GM21423 (cell line): Measurements from ENCODE around the gene IL22RA1.

ENCODE experiments used
- ATAC-seq: cut with Tn5 transposase; IDR thresholded peaks from one replicate; pipeline ENCODE4 v1.9.1; 2021; ENCODE audit warnings: mild to moderate bottlenecking, moderate library complexity; ENCODE audit not compliant: unreplicated experiment

IL22RA1 gene

DNA sequence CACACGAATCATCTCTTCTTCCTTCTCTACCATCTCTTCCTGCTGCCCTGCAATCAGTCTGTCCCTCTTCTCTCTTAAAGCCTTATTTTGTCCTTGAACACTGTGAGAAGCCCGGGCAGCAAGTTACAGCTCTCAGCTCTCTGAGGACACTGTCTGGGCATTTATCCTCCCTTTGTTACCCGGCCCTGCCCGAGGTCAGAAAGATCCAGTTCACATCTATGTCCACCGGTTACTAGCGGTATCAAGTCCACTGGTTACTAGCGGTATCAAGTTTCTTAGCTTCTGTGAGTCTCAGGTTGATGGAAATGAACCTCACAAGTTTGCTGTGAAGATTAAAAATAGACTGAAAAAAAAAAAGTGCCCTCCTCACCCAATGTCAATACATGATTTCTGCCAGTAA is 25.3 kb upstream of the IL22RA1 start:
- ATAC-seq: no peak

DNA sequence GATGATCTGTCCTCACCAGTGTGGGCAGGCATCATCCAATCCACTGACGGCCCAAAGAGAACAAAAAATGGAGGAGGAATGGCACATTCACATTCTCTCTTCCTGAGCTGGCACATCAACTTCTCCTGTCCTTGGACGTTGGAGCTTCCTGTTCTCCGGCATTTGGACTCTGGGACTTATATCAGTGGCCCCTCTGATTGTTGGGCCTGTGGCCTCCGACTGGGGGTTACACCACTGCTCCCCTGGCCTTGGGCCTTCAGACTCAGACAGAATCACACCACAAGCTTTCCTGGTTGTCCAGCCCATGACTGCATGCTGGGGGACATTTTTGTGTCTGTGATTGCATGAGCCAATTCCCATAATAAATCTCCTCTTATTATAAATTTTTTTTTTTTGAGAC is 24.1 kb upstream of the IL22RA1 start:
- no peak for ATAC-seq

DNA sequence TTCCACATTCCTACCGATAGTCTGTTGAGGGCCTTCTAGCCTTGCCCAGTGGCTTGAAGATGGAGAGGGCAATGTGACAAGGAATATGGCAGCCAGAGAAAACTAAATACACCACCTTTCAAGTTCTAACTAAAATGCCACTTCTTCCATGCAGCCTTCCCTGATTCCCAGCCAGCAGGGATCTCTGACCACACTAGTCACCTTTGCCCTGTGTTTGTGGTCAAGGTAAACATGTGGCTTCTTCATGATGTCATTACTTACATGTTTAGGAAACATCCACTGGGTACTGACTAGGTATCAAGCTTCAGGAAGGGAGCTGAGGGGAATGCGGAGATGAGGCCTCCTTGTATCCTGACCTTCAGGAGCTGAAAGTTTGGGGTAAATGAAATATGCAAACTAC is 22.6 kb upstream of the IL22RA1 start:
- no peak for ATAC-seq

DNA sequence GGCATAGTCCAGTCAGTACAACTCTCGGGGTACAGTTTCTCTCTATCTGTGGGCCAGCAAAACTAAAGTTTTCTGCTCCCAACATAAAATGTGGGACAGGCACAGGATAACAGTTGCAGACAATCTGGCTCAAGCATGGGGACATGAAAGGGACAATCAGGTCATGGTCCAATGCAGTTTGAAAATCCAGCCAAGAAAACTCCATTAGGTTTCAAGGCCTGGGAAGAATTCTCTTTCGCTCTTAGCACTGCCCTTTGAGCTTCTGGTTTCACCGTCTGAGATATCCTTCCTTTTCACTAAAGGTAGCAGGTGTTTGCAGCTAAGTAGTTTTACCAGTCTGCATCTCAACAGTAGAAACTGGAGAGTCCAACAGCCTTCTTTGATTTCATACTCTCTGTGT is 21.1 kb upstream of the IL22RA1 start:
- no peak for ATAC-seq

DNA sequence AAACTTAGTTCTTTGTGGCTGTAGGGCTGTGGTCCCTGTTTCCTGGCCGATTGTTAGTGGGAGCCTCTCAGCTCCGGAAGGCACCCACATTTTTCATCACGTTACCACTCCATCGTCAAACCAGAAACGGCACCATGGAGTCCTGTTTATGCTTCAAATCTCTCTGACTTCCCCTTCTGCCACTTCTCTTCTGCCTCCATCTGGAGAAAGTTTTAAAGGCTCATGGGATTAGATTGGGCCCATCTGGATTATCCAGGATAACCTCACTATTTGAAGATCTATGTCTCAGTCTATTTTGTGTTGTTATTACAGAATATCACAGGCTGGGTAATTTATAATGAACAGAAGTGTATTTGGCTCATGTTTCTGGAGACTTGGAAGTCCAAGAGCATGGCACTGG is 19.3 kb upstream of the IL22RA1 start:
- no peak for ATAC-seq

DNA sequence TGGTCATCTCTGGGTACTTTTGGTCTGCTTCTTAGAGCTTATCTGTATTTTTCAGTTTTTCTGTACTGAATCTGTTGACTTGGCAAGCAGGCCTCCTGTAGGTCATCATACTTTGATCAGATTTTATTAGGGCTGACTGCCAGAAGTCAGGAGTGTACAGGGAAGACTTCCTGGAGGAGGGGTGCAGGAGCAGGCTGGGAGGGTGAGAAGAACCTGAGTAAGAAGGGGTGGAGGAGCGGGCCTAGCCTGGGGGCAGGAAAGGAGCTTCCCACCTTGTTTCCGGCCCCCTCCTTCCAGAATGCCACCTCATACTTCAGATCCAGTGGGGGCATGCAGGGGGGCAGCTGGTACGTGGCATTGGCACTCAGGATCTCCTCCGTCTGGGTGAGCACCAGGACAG is 18.3 kb upstream of the IL22RA1 start:
- ATAC-seq: no peak

DNA sequence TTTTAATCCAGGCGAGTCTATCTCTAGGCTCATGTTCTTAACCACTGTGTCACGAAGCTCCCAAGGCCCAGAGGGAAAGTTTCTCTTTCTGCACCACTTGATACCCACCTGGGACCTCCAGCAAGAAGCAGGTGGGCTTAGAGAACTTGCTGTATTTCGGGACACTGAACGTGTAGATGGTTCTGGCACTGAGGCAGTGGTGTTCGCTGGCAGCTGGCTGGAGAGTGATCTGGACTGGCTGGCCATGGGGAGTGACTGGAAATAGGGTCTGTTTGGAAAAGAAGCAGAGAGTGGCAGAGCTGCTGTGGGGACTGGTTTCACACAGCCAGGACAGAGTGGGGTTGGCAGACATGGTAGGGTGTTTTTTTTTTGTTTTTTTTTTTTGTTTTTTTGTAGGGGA is 16.4 kb upstream of the IL22RA1 start:
- ATAC-seq: no peak

DNA sequence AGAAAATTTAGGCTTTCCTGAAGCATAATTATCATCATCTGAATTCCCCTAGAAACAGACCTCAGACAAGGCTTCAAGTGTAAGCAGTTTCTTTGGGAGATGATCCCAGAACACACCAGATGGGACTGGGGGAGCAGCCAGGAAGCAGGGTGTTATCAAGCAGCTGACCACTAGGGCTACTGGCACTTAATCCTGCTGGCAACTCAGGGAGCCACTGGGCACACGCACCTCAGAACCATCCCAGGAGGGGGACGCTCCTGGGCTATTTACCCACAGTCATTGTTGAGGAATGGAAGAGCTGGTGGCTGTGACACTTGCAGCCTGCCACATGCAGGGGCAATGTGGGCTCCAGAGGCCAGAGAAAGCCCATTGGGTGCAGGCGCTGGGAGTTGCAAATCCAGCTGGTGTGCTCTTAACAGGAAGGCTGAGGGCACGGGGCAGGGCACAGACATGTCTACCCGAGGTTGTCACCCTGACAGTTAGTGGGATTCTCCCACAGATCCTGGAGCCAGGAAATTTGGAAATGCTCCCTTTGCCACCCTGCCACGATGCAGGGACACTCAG is 15.1 kb upstream of the IL22RA1 start:
- no peak for ATAC-seq

DNA sequence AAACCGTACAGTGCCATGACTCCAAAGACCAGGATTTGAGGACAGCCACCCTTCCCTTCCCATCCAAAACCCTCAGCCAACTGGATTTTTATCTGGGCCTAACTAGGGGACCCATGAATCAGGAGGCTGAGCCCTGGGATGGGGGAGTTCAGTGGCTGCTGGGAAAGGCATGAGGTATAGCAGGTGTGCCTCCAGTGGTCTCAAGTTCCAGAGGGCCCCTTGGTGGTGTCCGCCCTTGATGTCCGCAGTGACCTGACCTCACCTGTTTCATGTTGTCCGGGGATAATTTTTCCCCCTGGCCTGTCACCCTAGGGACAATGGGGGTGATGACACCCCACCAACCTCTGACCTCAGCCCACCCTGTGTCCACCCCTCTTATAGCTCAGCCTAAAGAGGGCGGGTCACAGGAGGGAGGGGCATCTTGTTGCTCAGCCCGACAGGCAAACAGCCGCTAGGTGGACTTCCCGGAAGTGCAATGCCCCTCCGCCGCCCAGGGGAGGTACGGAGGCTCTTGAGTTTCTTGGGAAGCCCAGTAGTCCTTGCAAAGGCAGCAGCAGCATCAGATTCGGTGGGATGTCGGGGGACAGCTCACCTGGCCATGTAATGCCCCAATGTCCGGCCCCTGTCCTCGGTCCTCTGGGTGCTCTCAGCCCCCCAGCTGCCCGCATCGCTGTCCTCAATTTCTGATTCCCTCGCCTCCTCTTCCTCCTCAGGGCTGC is 13.8 kb upstream of the IL22RA1 start:
- ATAC-seq: no peak

DNA sequence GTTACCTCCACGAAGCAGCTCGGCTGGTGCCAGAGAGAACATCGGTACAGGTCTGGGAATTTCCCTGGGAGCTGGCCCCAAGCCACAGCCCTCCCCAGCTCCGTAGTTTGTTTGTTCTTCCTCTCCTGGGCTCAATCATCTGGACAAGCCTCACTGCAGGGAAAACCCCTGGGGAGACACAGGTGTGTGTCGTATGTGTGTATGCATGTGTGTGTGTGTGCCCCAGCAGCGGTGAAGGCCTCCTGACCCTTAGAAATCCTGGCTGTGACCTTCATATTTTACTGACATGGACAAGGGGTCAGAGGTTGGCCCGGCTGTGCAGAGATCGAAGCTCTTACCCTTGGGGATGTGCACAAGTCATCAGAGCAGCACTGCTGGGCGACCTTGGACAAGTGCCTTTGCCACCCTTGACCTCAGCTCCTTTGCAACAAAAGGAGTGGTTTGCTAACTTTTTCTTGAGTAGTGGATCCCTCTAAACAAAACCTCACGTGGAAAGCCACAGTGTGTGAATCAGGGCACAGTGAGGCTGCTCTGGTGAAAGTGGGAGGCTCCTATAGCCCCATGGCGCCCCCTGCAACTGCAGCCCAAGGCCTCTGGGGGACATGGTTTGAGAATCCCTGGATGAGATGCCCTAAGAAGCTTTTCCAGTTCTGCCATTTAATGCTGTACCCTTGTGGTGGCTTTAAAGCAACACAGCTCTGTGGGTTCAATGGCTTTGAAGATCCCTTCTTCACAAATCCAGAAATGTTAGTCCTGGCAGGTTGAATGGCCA is 12.3 kb upstream of the IL22RA1 start:
- no peak for ATAC-seq

DNA sequence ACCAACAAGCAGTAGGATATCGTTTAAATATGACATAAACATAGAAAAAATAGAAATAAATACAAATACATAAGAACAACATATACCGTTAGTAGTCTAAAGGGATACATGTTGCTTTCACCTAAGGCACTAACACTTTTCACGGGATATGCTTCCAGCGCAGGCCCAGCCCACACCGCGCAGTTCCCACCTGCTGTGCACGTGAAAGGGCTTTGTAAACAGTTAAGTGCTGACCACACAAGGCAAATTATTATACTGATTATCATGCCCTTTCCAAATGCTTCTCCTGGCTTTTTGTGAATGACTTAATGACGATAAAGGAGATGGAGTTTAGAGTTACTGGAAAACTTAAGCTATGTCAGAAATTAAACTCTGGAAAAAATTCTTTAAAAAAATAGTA is 11.3 kb upstream of the IL22RA1 start:
- no peak for ATAC-seq

DNA sequence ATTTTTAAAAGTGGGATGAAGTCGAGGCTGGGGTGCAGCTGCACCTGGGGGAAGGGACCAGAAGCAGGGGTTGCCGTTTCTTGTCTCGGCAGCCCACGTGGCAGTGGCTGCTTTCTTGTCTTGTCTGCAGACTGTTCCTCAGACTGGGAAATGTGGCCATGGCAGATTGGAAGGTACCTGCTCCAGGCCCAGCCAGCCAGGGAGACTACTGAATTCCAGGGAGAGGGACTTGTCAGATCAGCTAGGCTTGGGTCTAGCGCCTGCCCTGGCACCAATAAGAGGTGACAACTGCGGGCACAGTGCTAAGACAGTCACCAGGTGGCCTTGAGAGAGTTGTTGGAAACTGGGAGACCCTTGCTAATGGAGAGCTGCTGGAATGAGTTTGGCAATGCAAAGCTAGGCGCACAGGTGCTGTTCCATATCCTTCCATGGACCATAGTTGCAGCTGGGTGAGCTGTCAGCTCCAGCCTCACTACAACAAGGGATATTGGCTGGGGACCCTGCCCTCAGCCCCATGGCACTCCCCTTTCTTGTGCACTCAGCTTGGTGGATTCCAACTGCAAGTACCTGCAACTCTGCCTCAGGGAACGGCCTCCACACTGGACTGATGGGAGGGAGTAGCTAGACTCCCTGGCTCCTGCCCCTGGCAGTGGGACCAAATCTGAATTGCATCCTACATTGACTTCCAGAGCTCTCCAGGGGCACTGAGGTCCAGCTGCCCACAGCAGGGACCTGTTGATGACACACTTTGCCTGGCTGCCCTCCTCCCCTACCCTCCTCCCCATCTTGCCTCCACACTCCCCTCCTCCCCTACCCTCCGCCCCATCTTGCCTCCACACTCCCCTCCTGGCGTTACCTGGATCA is 9.9 kb upstream of the IL22RA1 start:
- ATAC-seq: no peak

DNA sequence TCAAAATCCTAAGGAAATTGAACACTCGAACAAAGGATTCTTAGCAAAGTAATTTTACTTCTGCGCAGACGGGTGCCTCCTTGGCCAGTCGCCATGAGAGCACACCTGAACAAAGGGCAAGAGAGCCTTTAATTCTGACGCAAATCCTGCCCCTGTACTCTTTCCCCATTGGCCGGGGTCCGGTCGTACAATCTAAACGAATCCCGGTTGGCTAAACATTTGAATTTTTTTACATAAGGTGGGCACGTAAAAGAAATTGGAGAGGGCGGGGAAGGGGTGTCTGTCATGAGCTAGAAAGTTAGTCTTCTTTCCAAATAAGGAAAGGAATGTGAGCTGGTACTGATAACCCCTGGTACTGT is 8.2 kb upstream of the IL22RA1 start:
- no peak for ATAC-seq

DNA sequence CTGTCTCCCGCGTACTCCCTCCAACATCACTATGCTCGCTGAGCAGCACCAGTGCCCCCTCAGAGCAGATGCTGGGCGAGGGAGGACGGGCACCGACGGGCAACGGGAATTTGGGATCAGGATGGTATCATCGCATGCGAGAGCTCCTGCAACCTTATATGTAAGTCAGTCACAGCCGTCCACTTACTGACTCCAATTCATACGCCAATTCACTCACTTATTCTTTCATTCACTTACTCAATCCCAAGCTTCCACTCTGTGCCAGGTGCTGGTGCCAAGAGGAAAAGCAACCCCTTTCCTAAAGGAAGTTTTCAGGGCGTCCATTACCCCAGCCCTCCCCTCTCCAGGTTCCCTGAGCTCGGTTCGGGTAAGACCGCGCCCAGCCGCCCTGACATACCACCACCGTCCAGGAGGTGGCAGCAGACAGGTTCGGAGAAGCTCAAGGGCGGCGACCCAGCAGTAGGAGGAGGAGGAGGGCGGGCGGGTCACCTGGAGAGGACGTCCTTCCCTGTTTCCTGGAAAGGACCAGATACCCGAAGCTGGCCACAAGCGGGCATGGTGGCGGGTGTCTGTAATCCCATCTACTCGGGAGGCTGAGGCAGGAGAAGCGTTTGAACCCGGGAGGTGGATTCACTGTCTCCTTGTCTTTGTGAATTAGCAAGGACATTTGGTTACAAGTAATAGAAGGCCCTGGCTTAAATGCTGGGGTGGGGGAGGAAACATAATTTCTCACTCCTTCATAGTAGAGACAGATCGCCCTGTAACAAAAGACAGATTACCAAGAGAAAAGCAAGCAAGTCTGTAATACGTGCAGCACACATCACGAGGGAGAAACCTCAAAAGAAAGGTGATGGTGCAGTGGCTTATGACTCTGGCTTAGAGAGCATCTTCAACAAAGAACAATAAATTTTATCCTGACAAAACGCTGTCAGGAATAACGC is 7.6 kb upstream of the IL22RA1 start:
- no peak for ATAC-seq

DNA sequence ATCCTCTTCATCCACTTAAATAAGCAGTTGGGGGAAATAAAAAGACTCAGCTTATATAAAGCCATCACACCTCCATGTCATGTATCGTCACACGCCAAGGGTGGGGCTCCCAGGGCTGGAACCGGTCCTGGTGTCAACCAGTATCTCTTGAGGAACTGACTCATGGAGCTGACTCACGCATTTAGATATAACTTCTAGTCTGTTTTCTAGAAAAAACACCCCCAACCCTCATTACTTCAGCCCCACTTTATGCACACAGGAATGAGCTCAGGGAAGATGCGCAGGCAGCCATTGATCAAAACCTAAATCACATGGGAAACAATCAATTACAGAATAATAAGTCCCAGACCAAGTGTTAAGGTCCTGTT is 6.9 kb upstream of the IL22RA1 start:
- no peak for ATAC-seq

DNA sequence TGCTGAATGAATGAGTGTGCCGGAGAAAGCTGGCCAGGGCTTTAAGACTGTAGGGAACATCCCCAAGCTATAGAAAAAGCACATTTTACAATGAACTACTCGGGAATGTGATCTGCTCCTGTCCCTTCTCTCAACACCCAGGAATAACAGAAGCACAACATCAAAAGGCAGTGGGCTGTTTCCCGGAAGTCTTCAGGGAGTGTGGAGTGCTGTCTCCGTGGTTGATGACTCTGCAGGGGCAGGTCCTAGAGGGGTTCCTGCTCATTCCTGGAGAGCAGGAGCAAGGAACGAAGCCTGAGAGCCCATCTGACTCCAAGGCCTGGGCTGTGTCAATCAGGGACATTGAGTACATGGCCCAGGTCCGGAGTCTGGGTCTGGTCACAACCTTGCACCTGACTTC is 4.9 kb upstream of the IL22RA1 start:
- ATAC-seq: no peak

DNA sequence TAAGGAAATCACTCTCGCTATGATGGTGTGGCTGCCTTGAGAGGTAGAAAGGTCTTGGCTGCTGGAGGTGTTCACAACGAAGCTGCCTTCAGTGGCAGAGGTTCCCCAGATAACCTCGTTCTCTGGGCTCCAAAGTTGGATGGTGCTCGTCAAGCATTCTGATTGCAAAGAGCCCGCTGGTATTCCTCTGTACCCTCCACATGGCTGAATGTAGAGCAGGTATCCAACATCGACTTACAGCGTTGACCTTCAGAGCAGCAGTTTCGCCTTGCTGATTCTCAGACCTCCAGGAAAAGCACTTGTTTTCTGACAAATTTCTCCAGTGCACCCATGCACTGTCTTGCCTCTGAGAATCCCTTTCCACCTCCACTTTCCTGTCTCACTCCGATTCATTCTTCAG is 4.3 kb upstream of the IL22RA1 start:
- ATAC-seq: no peak

DNA sequence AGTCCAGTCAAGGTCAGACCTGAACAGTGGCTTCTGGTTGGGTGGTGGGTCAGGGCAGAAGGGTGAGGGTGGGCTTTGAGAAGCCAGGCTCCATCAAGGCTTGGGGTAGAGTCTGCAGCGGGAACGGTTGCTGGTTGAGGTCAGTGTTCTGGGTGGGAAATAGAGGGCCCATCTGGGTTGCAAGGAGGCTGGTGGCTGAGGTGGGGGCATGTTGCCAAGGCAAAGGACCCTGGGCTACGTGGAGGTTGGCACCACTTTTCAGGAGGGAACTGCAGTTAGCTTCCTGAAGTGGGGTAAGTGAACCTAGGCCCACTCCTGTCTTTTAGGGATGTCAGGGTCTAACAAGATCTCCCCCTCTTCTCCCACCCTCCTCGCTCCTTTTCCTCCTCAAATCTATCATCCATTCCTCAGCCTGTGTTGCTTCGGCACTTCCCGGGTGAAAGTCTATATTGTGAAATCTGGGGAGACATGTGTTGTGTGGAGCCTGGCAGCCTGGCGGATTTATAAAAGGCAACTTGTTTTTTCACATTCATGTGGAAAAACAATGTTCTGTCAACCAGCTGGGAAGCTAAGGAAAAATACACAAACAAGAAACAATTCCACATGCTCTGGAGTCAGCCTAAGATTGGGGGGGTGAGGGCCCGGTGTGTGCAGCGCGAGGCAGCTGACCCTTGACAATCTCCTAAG is 1.5 kb downstream of the IL22RA1 start:
- no peak for ATAC-seq

DNA sequence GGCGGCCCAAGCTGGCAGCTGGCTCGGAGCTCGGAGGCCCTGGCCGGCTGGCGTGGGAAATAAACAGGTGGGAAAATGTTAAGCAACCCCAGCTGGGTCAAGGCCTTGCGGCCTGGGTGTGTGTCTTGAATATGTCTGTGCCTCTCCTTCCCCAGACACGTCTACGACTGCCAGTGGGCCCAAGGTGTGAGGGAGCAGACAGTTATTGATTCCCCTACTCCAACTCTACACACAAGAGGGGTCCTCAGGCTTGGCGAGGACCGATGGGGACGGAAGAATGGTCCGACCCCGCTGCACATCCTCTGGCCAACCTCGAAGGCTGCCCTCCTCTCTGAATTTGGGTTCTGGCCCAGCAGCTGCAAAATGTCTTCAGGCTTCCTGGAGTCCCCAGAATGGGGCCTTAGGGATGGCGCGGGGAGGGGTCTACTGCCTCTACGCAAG is 2.2 kb downstream of the IL22RA1 start:
- no peak for ATAC-seq
